Measurements from ENCODE around the gene CAMSAP1. TPM values are rescaled to one million over a fixed set of nuclear protein-coding genes. Genes with fewer than 3 reads are reported as not detected.

Gene CAMSAP1
- total RNA-seq, 4 donors from 2014 or later, result 31.2 to 85.3 (median 51.6) TPM

GRCh38 chr9:135840539-135840938 lies 66.8 kb downstream of the CAMSAP1 start:
- H3K9me3 ChIP-seq, result no peaks in the 10 kb centered on the region
- no peaks in the 10 kb centered on the region for H3K27me3 ChIP-seq
- intact Hi-C loops (cut with DNase I), result no loop called here
- no peaks in the 10 kb centered on the region for H3K4me1 ChIP-seq
- peaks cover 3 to 58% (median 5%) of the 10 kb centered on the region in 3 donors for H3K36me3 ChIP-seq
- DNase-seq, result no peak
- no peak for TF ChIP-seq CTCF (IDR thresholded peaks at IDR 0.05)
- TF ChIP-seq POLR2A (IDR thresholded peaks at IDR 0.05), result no peak
- 44 to 79% methylated on average over 3 to 6 of the region's 7 CpGs for WGBS, 2 donors
- no peak overlapping the region for H3K4me3 ChIP-seq
- H3K27ac ChIP-seq, result no peak overlapping the region

GRCh38 chr9:135840107-135840506 lies 67.2 kb downstream of the CAMSAP1 start:
- Histone ChIP-seq H3K4me3 (no peak overlapping the region), H3K27me3 (no peaks in the 10 kb centered on the region), H3K27ac (no peak overlapping the region), H3K9me3 (no peaks in the 10 kb centered on the region), H3K4me1 (no peaks in the 10 kb centered on the region), H3K36me3 (peaks cover 3 to 58% (median 5%) of the 10 kb centered on the region in 3 donors)
- WGBS, 2 donors, result 87 to 100% methylated on average over 1 to 3 of the region's 9 CpGs
- DNase-seq, result no peak
- TF ChIP-seq CTCF (IDR thresholded peaks at IDR 0.05), result no peak
- no peak for TF ChIP-seq POLR2A (IDR thresholded peaks at IDR 0.05)
- intact Hi-C loops (cut with DNase I), result no loop called here

GRCh38 chr9:135839516-135839915 lies 67.8 kb downstream of the CAMSAP1 start:
- no peak for DNase-seq
- Histone ChIP-seq H3K36me3 (peaks cover 3 to 60% (median 5%) of the 10 kb centered on the region in 3 donors), H3K27me3 (no peaks in the 10 kb centered on the region), H3K4me3 (no peak overlapping the region), H3K27ac (no peak overlapping the region), H3K4me1 (no peaks in the 10 kb centered on the region), H3K9me3 (no peaks in the 10 kb centered on the region)
- intact Hi-C loops (cut with DNase I), result no loop called here
- 97 to 100% methylated on average over 4 to 6 of the region's 11 CpGs for WGBS, 2 donors
- TF ChIP-seq CTCF (IDR thresholded peaks at IDR 0.05) (no peak), POLR2A (IDR thresholded peaks at IDR 0.05) (no peak)

- whole genome bisulfite sequencing, 2 donors, result 82 to 93% methylated on average over 8 to 9 of the region's 10 CpGs
- Histone ChIP-seq H3K9me3 (no peaks in the 10 kb centered on the region), H3K4me3 (no peak overlapping the region), H3K27ac (no peak overlapping the region), H3K36me3 (peaks cover 0 to 49% (median 0%) of the 10 kb centered on the region in 3 donors), H3K27me3 (no peaks in the 10 kb centered on the region), H3K4me1 (no peaks in the 10 kb centered on the region)
- DNase-seq, result no peak
- intact Hi-C loops (cut with DNase I), result no loop called here
- TF ChIP-seq CTCF (IDR thresholded peaks at IDR 0.05) (no peak), POLR2A (IDR thresholded peaks at IDR 0.05) (no peak)
Observed at GRCh38 chr9:135835131-135835530, 72.2 kb downstream of the CAMSAP1 start.

- DNase-seq, result no peak
- Histone ChIP-seq H3K4me3 (no peak overlapping the region), H3K27ac (no peak overlapping the region), H3K9me3 (no peaks in the 10 kb centered on the region), H3K4me1 (no peaks in the 10 kb centered on the region), H3K36me3 (peaks cover 0 to 46% (median 0%) of the 10 kb centered on the region in 3 donors), H3K27me3 (no peaks in the 10 kb centered on the region)
- TF ChIP-seq CTCF (IDR thresholded peaks at IDR 0.05) (no peak), POLR2A (IDR thresholded peaks at IDR 0.05) (no peak)
- whole genome bisulfite sequencing, 2 donors, result 83 to 86% methylated on average over 3 of the region's 3 CpGs
- intact Hi-C loops (cut with DNase I), result no loop called here
Observed at GRCh38 chr9:135833864-135834263, 73.5 kb downstream of the CAMSAP1 start.

Data from esophagus squamous epithelium (tissue), 5 donors.